RPMI8226 (cell line): ENCODE measurements around the gene RGS7.
"Not testable (repeated sequence)": the region's sequence is repeated elsewhere in the genome, so short reads cannot be mapped to it uniquely, and the experiment has no call there.

Experiments
- DNase-seq: peaks from one replicate; pipeline ENCODE4 v3.0.0-alpha.2; 2015

RGS7 gene

GRCh38 chr1:241131636-241132194 is 225.3 kb downstream of the RGS7 start:
- DNase-seq: no peak

GRCh38 chr1:241130881-241131280 is 226.1 kb downstream of the RGS7 start:
- no peak for DNase-seq

GRCh38 chr1:241129207-241129960 is 227.6 kb downstream of the RGS7 start:
- no peak for DNase-seq

- DNase-seq: no peak
Measured at GRCh38 chr1:241125286-241125685, 231.7 kb downstream of the RGS7 start.

- DNase-seq: no peak
Measured at GRCh38 chr1:241118049-241118448, 239.0 kb downstream of the RGS7 start.

GRCh38 chr1:241115784-241116183 is 241.2 kb downstream of the RGS7 start:
- DNase-seq: no peak

GRCh38 chr1:241114699-241115233 is 242.2 kb downstream of the RGS7 start:
- DNase-seq: no peak

- no peak for DNase-seq
Measured at GRCh38 chr1:241113557-241113956, 243.4 kb downstream of the RGS7 start.

- no peak for DNase-seq
Measured at GRCh38 chr1:241109039-241109438, 248.0 kb downstream of the RGS7 start.

- no peak for DNase-seq
Measured at GRCh38 chr1:241105147-241105546, 251.9 kb downstream of the RGS7 start.

GRCh38 chr1:241102664-241103063 is 254.3 kb downstream of the RGS7 start:
- no peak for DNase-seq

GRCh38 chr1:241101622-241102021 is 255.4 kb downstream of the RGS7 start:
- no peak for DNase-seq

- DNase-seq: no peak
Measured at GRCh38 chr1:241097479-241097878, 259.5 kb downstream of the RGS7 start.

- no peak for DNase-seq
Measured at GRCh38 chr1:241096982-241097381, 260.0 kb downstream of the RGS7 start.

- no peak for DNase-seq
Measured at GRCh38 chr1:241095847-241096246, 261.2 kb downstream of the RGS7 start.

- DNase-seq: no peak
Measured at GRCh38 chr1:241090798-241091197, 266.2 kb downstream of the RGS7 start.

GRCh38 chr1:241089066-241089465 is 267.9 kb downstream of the RGS7 start:
- not testable (repeated sequence) for DNase-seq

GRCh38 chr1:241088075-241088474 is 268.9 kb downstream of the RGS7 start:
- DNase-seq: not testable (repeated sequence)

GRCh38 chr1:241086686-241087085 is 270.3 kb downstream of the RGS7 start:
- DNase-seq: no peak

- no peak for DNase-seq
Measured at GRCh38 chr1:241083285-241083684, 273.7 kb downstream of the RGS7 start.

GRCh38 chr1:241081473-241081872 is 275.5 kb downstream of the RGS7 start:
- no peak for DNase-seq

- no peak for DNase-seq
Measured at GRCh38 chr1:241079459-241079858, 277.5 kb downstream of the RGS7 start.

- no peak for DNase-seq
Measured at GRCh38 chr1:241079047-241079446, 278.0 kb downstream of the RGS7 start.

GRCh38 chr1:241077386-241078147 is 279.4 kb downstream of the RGS7 start:
- DNase-seq: no peak
